Cortex of kidney (tissue), 1 donor: ENCODE data around the gene FAM135A.

Experiments used
- DNase-seq: peaks from one replicate; lab custom pipeline; 2025; lab: John Stamatoyannopoulos, UW

Gene FAM135A

DNA sequence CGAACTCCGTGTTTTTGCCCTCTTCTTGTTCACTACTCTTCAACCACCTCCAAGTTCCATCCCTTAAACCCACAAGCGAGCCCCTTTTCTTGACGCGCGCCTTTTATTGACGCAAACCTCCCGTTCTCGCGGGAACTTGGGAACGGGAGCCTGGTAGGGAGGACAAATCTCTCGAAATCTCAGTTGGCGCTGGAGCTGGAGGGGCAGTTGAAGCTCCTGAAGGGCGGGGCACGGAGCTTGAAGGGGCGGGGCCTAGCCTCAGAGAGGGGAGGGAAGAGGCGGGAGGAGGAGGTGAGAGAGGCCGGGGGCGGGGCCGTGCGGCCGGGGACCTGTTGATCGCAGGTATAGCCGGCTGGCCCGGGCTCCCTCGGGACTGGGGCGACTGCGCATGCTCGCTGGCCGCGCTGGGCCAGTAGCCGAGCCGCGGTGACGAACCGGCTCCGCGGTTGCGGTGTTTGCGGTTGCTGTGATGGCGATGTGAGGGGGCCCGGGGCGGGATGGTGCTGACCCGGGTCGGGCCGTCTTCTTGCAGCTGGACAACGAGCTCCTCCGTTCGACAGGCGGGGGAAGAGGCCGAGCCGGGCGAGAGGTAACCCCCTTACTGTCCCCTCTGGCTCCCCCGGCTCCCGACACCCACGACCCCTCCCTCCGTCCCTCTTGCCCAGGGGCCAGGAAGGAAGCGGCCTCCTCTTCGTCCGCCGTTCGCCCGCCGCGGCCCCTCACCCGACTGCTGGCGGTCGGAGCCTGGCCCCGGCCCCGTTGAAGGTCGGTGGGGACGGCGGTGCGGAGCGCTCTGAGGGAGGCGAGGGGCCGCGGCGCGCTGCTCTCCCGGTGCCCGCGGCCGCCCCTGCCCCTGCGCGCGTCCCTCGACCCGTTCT lies at the start of gene FAM135A:
Gene FAM135A, plus strand, starts transcription at position 395 of the 878 bp plus-strand sequence. CDS start 14,835 bp downstream, outside the sequence.
- DNase-seq, result peak; percentile 76

DNA sequence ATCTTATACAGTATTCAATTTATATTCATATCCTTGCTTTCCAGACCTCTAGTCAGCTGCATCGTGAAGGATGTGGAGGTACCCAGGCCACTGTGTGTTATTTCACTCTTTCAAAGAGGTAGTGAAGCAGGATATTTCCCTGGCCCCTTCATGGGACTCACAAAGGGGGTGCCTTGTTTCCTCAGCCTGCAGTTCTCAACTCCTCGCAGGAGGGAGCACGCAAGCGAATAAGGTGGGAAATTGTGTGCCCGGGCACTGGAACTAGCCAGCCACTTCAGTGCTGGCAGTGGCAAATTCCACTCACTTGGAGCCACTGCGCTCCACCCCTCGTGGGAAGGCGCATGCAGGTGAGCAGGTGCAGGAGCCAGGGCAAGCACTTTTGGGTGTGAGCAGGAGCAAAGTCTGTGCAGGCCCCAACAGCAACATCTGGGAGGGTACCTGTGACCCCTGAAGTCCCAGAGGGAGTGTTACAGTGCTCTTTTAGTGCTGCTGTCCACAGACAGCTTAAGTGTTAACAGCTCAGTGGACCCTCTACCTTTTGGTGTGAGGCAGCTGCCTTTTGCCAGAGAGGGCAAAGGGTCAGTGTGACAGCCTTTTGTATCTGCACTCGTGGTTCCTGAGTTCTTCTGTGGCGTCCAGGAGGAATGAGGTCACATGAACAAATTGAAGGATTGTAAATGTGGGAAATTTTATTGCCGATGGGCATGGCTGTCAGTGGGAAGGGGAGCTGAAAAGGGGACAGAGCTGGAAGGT lies 49.4 kb upstream of the FAM135A start:
- DNase-seq, result no peak

DNA sequence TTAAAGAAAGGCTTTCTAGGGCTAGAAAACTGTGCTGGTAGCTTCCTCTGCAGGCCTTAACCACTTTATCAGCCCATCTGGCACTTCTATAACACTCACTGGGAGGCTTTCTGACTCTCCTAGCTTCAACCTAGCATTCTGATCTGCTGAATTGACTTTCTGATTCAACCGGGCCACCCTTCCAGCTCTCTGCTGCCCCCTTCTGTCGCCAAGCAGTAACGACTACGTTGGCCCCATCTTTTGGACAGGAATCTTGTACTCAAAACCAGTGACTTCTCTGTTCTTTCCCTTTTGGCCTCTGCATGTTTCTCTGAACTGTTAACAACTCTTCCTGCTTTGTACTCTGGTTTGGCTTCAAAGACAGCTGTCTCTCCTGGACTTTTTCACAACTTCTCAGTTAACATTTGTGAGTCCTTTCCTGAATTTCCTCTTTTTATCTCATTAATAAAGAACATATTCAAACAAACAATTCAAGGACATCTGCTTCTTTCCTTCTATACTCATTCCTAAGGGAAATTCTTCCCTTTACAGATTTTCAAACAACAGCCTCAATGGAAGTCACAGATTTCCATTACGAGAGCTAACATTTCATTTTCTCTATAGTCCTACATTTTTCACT lies 43.9 kb upstream of the FAM135A start:
- DNase-seq, result no peak

DNA sequence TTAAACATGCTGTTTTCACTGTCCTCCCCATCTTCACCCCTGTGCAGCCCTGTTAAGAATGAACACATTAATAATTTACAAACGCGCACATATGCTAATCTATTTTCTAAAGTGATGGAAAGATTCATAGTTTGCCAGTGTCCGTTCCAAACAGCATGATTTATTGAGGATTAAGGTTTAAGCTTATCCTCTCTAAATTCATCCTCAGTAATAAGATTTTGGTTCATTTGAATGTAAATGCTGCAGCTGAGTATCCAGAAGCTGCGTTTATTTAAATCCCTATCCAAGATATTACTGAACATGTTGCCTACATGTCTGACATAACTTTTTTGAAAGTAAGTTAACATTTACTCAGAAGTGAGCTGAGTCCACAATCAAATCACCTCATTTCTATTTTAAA lies 42.8 kb upstream of the FAM135A start:
- no peak for DNase-seq

DNA sequence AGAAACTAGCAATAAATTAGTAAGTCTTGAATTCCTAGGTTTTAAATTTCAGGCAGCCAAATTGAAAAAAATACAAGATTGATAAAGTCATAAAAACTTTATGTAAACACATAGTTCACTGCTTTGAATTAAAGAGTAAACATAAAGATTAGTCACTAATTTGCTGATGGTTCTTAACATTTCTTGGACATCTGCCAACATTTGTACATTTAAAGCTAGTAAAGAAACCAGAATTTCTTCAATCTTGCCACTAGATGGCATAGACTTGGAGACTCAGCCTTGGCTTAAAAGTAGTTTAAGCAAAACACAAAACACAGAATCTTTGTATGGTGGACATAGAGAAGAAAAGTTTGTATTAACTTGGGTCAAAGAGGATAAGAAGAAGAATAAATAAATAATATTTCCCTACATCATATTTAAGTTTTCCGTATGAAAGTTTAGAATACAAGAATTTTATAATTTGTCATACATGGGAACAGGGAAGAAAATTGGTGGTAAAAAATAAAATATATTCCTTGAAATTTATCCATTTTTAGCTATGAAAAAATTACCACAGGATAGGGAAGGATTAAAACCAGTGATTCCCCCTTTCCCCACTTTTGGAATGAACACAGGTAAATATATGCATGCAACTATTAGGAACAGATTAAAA lies 41.7 kb upstream of the FAM135A start:
- DNase-seq, result no peak

DNA sequence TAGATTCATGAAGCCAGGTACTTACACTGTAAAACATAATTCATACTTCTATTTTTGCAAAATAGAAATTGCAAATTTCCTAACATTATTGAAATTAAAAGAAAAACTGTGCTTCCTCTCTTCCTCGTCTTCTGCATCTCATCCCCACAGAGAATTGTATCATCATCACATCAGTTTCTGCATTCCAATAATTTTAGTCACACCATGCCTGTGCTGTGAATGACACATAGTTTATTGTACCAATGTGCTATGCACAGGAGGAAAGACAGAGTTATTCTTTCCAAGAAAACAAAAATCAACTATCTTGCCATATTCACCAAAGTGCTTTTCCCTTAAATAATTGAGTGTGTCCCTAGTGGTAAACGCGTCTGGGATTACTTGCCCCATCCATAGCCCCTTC lies 38.1 kb upstream of the FAM135A start:
- no peak for DNase-seq

DNA sequence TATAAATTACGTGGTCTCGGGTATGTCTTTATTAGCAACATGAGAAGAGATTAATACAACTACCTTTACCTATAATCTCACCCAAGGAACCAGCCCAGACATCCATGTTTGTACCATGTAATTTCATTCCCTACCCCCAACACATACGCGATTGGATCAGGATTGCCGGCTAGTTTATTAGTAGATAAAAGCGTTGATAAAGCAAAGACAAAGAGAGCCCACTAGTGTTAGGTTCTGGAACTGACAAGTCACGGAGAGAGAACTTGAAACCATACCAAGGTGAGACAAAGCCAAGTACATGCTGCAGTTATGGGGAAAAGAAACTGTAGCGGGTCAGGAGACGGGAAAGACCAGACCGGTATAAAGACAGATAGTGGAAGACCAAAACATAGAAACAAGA lies 37.4 kb upstream of the FAM135A start:
- no peak for DNase-seq

DNA sequence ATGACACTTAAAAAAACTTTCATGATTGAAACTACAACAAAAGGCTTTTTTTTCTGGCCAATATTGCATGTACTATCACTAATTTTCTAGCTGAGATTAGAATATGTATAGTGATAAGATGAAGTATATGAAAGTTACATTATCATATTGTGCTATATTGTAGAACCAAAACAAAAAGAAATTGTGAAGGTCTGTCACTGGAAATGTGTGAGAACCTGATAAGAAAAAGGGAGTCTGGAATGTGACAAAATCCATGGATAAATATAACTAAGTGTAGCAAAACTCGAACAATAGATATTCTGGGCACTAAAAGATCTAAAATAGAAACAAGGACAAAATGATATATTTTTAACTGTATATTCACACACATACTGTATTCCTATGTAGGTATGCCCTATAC lies 36.7 kb upstream of the FAM135A start:
- no peak for DNase-seq

DNA sequence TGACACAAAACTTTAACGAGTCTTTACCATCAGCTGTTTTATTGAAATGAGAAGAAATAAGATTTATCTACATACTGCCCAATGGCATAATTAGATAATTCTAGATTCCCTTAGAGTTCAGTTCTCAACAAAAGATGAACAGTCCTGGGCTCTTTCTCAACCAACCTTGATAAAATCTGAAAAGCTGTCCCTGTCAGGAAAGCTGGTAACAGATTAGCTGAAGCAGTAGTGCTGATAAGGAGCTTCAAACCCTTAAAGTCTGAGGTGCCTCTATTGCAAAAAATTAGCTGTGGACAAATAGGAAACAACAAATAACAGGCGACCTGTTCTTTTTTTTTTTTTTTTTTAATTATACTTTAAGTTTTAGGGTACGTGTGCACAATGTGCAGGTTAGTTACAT lies 35.9 kb upstream of the FAM135A start:
- DNase-seq, result no peak

DNA sequence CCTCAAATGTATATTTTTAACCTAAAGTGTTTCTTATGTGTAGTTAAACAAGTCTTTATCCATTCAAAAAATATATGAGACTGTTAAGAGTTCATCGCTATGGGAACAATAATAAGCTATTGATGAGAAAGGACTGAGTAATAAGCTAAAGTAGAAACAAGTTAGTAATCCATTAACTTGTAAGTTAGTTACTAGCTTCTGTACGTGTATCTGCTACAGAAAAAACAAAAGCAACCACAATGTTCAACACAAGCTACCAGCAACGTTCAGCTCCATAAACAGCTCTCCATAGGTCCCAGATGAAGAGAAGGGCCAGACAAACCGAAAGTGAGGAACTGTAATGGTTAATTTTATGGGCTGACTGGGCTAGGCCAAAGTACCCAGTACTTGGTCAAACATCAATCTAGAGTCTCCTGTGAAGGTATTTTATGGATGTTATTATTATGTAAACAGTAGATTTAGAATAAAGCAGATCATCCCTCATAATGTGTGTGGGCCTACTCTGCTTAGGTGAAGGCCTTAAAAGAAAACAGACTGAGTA lies 33.8 kb upstream of the FAM135A start:
- no peak for DNase-seq

DNA sequence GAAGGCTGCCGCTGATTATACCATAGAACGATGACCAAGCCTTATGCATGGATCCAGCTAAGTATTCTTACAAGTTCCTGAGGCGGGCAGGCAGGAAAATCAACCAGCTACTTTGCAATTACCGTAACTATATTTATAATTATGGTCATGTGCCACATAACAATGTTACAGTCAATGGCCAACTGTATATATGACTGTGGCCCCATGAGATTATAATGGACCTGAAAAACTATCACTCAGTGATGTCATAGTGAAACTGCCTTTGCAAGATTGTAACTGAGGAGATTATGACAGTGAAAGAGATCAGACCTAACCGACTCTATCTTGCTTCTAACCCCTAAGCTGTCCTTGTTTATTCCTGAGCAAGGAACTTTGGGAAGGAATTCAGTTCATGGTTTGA lies 33.1 kb upstream of the FAM135A start:
- DNase-seq, result no peak

DNA sequence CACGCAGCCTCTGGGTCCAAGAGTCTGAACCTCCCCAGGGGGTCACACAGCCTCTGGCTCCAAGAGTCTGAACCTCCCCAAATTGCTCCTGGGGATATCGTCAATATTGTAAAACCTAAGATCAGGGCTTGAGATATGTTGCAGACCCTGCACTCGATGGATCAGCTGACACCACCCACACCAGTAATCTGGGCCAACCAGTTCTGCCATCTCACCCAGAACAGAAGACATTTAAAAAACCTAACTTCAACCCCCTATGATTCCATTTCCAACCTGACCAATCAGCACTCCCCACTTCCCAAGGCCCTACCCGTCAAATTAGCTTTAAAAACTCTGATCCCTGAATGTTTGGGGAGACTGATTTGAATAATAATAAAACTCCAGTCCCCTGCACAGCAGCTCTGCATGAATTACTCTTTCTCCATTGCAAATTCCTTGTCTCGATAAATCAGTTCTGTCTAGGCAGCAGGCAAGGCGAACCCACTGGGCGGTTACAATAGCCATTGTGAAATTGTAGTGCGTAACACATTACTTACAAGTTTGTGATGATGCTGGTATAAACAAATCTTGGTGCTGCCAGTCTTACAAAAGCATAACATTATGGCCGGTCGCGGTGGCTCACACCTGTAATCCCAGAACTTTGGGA lies 32.4 kb upstream of the FAM135A start:
- no peak for DNase-seq

DNA sequence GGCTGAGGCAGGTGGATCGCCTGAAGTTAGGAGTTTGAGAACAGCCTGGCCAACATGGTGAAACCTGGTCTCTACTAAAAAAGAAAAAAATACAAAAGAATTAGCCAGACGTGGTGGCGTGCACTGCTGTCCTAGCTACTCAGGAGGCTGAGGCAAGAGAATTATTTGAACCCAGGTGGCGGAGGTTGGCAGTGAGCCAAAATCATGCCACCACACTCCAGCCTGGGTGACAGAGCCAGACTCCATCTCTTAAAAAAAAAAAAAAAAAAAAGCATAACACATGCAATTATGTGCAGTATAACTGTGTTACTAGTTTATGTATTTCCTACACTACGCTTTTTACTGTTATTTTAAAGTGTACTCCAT lies 31.9 kb upstream of the FAM135A start:
- DNase-seq, result no peak

DNA sequence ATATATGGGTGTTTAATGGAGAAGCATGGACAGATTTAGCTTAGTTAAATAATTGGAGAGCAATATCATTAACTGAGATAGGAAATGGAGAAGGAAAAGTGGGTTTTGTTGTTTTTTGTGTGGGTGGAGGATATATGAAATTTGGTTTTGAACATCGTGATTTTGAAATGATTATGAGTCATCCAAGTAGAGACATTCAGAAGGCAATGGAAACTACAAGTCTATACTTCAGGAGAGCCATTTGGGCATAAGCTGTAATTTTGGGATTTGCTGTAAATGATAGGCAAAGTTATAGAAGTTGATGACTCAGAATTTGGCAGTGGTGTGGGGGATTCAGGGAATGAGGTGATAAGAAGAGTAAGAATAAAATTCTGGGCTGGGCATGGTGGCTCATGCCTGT lies 27.4 kb upstream of the FAM135A start:
- no peak for DNase-seq

DNA sequence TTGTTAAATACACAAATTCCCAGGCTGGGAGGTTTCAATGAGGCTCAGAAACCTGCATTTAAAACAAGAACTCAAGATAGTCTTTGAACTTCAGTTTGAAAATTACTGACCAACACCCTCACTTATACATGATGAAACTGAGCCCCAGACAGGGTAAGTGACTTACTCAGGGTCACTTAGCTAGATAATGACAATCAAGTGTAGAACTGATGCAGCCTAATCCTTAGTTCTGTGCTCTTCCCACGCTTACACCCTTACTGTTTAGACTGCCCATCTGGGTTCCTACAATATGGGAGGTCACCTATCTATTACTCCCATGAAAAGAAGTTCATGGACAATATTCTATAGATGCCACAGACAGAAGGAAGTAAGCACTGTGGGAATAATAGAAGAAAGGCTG lies 24.5 kb upstream of the FAM135A start:
- DNase-seq, result no peak

DNA sequence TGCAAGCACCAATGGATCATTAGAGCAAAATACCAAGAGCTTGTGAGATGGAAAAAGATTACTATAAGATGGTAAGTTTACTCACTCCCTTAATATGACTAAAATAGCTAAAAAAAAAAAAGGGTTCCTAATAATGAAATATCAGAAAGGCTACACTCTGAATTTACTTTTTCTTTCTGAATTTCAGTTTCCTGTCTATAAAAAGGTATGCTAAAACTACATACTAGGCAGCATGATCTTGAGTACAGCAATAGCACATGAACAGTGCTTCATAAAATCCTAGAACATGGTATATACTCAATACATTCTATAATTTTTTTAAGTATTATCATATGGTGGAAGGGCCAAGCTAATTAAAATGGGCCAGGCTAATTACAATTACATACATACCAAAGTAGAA lies 24.0 kb upstream of the FAM135A start:
- DNase-seq, result no peak

DNA sequence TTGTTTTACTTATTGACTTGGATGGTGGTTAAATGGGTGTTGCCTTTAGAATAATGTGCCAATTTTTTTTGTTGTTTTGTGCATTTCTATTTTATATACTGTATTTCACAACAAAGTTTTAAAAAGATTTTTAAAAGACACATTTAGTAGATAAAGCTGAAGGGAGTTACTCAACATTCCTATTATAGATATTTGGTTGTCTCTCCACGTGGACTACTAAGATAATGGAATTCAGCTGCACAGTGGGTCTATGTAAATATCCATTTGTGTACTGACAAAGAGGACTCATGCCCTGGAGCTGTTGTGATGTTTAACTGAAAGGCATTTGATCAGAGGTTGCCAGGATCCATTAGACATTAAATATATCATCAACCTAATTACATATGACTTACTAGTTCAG lies 23.2 kb upstream of the FAM135A start:
- DNase-seq, result no peak

DNA sequence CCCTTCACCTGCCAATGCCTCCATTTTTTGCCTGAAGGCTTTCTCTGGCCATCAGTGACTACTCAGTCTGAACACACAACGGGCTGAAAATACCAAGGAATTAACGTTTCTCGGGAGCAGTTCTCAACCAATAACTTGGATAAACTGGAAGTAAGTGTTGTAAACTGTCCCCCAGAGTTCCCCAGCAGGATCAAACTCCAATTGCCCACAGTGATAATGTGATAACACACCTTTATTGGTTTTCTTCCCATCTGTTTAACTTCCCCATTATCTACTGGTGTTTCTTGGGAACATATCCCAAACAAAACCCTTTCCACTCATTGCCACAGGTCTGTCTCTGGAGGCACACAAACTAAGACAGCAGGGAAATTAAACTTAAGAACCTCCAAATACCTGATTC lies 21.8 kb upstream of the FAM135A start:
- DNase-seq, result no peak

DNA sequence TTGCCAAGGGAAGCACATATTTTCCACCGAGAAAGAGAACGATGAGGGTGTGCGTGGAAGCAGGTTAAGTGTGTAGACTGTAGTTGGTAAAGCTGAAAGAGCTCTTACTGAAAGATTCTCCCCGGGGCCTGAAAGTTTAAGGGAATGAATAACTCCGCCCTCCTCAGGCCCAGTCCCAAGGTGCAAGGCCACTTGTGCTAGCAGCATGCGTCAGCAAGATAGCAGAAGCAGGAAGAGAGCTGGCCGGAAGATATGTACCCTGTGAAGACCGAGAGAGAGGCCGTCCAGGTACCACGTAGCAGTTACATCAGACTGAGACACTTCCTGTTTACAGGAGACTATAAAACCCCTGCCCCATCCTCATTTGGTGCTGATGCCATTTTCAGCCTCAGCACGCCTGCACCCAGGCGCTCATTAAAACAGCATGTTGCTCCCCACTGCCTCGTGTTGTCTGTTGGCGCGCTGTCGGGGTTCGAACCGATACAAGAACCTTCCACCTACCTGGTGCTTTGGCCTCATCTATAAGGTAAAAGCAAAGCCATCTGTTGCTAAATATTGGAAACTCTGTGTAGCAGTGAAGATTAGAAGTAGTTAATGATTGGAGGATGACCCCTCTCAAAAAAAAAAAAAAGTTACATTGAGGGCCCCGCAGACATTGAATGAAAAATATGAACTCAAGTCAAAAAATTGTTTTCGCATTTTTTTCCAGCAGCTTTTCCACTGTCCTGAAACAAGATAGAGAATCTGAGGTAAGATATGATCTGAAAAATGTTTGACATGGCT lies 18.6 kb upstream of the FAM135A start:
- DNase-seq, result no peak

DNA sequence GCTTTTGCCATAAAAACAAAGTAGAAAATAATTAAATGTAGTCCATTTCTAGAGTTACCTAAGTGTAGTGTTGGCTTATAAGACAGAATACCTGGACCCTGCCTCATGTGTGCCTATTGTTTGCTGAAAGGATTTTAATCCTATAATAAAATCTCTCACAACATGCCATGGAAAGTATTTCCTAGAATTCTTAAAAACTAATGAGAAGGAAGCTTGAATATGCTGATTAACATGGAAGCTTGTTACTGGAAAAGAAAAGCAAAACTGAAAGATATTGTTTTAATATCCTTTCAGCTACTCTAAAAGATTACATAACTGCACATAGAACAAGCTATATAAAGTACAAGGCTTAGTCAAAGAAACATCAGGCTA lies 18.0 kb upstream of the FAM135A start:
- DNase-seq, result no peak

DNA sequence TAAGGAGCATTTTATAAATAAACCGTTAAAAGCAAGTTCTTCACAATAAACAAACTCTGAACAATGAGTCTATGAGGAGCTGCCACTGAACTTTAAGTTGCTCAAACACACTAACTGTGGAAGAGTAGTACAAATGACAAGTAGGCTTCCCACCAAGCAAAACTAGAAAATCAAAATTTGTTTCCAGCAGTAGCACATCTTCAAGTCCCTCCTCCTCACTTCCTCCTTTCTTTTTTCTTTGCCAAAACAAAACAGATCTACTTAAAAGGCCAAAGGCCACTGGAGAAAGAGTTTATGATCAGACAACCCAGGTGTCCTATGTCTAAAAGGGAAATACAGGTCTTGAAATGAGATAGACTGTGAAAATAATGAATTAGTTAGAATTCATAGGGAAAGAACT lies 17.1 kb upstream of the FAM135A start:
- no peak for DNase-seq
